Hindlimb muscle (tissue), 1 donor: Measurements from ENCODE around the gene ERV3-1. TPM values are rescaled to one million over a fixed set of nuclear protein-coding genes. Genes with fewer than 3 reads are reported as not detected.
"Not testable (repeated sequence)": the region's sequence is repeated elsewhere in the genome, so short reads cannot be mapped to it uniquely, and the experiment has no call there.

Experiments
- DNase-seq: peaks from one replicate; pipeline ENCODE4 v3.0.0-alpha.2; 2013
- polyA plus RNA-seq: library from polyadenylated mRNA; unstranded; fragments of 120-200 nt; gene quantifications from one replicate; pipeline ENCODE4 v1.2.1, GENCODE V29; 2013; ENCODE audit not compliant: insufficient read length

ERV3-1 gene
- polyA plus RNA-seq, 1 donor = 15.5 TPM

DNA sequence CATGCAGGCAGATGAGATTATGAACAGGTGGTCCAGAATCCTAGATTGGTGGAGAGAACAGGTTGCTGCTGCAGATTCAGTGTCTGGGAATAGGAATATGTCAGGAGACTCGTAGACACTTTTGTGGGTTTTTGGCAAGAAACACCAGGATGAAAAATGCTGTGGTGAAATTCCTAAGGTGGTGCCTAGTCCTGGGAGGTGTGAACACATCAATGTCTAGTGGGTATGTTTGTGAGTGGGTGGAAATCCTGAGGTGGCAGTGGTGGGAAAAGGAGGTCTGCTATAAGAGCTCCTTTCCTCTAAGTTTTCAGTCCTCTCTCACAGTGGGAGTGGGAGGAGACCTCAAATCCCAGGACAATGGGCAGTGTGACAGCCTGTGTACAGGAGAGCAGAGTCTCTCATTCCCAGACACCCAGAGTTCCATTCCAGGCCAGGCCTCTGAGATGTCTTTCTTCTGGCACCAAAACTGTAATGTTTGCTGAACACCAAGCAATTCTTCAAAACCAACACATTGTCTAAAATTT is 5.1 kb downstream of the ERV3-1 start:
- no peak for DNase-seq

DNA sequence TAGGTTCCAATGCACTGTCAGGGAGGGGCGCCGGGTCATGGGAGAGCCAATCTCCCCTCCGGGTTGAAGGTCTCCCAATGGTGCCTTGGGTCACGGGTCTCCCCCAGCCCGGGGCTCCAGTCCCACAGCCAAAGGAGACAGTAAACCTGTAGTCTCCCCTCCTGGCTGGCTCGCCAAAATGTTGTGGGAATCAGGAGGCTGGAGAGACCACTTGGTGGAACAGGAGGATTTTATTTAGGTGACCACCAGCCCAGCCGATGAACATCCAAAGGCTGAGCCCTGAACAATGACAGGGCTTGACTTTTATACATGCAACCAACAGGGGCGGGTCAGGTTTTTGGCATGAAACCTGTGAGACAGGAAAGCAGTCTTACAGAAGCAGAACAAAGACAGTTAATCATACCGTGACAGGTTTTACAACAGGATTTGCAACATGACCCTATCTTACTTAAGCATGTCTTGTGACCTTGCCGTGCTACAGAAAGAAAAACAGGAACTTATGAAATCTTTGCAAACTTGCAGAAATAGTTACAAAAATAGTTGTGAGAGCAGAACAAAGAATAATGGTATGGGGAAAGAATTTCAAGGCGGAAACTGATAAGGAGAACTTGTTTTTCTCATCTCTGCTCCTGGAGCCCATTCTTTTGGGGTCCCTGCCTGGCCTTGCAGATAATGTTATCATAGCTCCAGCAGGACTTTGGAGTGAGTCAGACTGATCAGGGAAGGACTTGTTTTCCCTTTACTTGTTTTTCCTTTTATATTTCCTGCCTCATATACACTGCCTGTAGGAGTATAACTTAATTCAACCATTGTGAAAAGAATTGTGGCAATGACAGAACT is 7.1 kb downstream of the ERV3-1 start:
- DNase-seq = no peak

DNA sequence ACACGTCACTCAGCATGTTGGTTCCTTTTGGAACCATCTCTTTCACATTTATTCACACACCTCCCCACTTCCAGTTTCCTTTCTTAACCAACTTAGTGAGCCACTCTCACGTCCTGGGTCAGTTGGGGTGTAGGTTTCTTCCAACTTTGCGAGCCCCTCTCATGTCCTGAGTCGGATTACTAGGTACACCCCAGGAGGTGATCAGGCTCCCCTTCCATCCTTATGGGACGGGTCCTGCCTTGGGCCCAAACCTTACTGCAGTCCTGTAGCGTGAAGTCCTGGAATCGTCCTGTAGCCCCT is 7.7 kb downstream of the ERV3-1 start:
- DNase-seq = no peak

DNA sequence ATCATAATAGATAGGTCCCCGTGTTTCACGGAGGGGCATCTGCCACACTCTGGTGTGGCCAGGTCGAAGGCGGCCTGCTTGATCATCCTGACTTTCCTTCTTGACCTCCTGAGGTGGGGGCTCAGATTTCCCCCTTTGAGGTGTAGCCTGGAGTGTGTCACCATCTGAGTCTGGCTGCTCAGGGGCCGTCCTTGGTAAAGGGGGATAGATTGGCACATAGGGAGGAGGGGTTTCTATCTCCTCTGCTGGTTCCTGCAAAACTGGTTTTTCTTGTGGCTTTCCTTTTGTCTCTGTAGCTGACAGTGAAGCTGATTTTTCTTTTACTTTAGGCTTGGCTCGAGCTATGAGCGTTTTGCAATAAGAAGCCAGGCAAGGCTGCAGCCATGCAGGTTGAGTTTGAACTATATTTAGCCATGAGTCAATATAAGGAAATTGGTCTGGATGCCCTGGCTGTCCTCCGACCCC is 8.5 kb downstream of the ERV3-1 start:
- no peak for DNase-seq

DNA sequence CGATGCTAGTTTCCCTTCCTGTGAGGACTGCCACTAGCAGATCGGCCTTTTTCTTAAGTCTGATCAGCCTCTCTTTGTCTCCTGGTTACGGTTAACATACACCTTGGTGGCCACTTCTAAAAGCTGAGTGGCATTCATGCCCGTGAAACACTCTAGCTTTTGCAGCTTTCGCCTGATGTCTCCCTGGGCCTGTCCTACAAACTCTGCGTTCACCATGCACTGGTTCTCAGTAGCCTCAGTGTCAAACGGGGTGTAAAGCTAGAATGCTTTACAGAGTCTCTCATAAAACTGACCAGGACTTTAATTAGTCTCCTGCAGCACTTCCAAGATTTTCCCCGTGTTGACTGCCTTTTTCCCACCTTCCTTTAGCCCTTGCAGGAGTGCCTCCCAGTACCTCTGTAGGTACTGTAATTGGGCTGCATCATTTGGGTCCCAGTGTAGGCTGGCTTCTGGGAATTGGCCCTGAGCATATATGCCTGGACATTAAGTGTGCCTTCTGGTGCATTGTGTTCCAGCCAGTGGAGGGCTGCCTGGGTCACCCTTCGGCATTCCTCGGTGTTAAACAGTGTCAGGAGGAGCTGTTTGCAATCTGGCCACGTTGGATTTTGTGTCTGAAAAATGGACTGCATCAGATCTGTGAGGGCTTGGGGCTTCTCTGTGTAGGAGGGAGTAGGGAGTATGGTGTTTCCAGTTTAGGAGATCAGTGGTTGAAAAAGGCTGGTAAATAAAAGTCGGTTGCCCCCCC is 9.2 kb downstream of the ERV3-1 start:
- no peak for DNase-seq

DNA sequence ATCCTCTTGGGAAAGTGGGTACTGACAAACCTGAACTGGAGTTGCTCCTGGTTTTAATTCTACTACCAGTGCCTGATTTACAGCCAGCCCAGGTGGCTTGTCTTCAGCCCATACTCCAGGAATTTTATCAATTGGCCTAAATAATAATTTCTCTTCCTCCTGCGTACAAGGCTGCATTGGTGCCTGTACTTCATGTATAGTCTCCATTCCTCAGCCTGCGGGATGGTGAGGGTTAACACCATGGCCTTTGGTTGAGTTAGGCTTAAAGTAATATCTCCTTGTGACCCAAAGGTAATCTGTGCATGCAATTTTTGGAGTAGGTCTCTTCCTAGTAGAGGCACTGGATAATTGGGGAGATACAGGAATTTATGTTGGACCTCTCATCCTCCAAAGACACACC is 10.2 kb downstream of the ERV3-1 start:
- no peak for DNase-seq

DNA sequence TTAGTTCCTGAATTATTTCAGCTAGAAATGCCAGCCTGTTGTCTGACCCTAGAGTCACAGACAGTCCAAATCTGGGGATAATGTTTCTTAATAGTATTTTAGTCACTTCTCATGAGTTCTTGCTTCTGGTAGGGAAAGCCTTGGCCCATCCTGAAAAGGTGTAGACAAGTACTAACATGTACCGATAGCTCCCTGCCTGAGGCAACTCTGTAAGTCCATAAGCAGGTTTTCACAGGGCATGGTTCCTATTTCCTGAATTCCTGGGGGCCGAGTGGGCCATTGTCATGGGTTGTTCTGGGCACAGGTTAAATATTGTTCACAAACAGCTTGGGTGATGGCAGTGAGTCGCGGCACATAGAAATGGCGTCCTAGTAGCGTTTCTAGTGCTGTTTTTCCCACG is 12.6 kb downstream of the ERV3-1 start:
- no peak for DNase-seq

DNA sequence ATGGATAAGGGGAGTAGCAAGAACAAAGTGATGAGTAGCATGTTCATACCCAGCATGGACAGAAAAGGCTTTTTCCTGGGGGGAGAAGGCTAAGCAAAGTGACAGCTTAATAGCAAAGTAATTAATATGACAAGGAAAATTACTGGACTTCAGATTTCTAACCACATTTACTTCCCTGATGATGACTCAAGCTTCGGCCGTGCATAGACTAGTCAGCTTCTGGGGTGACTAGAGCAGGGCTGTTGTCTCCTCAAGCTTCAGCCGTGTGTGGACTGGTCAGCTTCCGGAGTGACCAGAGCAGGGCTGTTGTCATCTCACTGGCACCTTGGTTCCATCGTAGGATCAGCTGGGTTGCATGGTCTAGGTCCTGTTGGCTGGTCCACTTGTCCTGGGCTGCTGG is 13.5 kb downstream of the ERV3-1 start:
- no peak for DNase-seq

DNA sequence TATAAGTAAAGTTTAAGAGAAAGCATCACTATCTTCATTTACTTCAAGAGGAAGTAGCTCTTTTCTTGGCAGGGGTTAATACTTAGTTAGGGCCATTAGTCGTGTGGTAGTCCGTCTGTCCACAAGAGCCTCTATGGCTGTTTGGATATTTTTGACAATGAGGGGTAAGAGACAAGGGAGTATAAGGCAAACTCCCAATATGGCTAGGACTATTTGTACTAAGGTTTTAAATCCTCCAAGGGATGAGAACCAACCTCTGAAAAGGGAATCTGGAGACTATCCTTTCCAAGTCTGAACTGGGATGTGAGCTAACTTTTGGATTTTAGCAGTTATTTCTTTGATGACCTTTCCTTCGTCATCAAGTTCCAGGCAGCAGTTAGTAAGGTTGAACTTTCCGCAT is 15.6 kb downstream of the ERV3-1 start, which contains the start of gene ZNF117:
TSS of gene ZNF117 (minus strand) at position 101 of the 400 bp plus-strand sequence.
- no peak for DNase-seq

DNA sequence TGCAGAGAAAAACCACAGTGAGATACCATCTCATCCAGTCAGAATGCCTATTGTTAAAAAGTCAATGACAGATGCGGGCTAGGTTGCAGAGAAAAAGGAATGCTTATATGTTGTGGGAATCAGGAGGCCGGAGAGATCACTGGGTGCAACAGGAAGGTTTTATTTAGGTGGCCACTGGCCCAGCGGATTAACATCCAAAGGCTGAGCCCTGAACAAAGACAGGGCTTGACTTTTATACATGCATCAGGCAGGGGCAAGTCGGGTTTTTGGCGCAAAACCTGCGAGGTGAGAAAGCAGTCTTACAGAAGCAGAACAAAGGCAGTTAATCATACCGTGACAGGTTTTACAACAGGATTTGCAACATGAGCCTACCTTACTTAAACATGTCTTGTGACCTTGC is 16.3 kb downstream of the ERV3-1 start:
- no peak for DNase-seq

DNA sequence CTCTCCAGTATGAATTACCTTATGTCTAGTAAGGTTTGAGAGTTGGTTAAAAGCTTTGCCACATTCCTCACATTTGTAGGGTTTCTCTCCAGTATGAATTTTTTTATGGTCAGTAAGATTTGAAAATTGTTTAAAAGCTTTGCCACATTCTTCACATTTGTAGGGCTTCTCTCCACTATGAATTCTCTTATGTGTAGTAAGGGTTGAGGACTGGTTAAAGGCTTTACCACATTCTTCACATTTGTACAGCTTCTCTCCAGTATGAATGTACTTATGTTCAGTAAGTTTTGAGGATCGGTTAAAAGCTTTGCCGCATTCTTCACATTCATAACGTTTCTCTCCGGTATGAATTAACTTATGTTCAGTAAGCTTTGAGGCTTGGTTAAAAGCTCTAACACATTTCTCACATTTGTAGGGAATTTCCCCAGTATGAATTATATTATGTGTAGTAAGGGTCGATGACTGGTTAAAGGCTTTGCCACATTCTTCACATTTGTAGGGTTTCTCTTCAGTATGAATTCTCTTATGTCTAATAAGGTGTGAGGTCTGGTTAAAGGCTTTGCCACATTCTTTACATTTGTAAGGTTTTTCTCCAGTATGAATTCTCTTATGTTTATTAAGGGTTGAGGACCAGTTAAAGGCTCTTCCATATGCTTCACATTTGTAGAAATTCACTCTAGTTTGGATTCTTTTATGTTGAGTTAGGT is 27.8 kb downstream of the ERV3-1 start:
- no peak for DNase-seq

DNA sequence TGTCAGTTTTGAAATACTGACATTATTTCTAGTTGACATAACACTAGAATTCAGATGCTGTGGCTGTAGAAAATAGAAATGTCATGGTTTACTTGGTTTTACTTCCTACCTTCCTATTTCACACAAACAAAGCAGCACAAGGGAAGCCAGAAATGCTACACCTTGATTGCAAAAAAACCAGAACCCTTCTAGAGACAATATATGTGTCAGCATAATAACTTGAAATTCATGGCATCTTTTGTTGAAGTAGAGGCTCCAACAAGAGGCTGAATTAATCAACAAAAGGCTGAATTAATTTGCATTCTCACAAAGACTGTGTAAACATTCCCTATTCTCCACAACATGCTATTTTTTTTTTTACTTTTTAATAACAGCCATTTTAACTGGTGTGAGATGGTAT is 40.9 kb downstream of the ERV3-1 start:
- no peak for DNase-seq

DNA sequence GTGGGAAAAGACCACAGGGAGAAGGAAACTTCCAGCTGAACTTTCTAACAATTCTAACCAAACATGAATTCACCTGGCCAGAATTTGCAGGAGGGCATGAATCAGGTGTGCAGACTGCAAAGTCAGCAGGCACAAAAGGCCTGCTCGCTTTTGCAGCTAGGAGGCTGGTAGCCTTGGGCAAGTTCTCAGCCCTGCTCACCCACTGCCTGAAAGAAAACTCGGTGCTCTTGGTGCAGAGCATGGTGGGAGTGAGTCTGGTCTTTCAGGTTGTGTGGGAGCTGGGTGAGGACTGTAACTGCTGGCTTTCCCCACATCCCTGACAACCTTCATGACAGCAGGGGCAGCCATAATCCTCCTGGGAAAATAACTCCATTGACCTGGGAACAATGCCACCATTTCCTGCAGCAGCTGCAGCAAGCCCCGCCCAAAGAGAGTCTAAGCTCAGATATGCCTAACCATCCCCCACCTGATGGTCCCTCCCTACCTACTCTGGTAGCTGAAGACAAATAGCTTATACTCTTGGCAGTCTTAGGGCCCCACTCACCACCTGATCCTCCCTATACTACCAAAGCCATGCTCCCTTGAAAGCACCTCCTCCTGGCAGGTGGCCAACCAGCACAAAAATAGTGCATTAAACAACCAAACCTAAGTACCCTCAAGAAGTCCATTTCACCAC is 47.3 kb downstream of the ERV3-1 start:
- DNase-seq = no peak

DNA sequence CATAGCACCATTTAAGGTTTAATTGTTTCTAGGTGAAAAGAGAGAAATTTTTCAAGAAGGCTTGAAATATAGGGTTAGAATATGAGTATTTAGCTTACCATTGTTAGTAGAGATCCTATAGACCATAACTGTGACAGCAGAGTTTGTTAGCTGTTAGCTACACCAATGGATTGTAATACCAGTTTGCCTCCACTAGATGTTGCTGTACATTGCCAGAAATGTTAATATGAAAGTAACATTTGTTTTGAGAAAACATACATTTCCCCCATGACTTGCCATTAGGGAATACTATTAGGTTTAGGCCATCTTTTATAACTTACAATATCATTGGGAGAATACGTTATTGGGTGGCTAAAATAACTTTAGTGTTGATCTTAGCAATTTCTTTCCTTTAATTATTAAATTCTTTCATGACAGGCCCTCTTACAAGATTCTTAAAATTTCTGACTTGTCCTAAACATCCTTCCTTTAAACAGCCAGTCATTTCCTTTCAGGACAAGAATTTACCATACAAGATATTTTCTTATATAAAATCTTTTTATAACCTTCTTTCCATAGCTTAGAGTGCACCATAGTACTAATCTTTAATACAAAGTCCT is 55.1 kb downstream of the ERV3-1 start:
- DNase-seq = peak; percentile 26

DNA sequence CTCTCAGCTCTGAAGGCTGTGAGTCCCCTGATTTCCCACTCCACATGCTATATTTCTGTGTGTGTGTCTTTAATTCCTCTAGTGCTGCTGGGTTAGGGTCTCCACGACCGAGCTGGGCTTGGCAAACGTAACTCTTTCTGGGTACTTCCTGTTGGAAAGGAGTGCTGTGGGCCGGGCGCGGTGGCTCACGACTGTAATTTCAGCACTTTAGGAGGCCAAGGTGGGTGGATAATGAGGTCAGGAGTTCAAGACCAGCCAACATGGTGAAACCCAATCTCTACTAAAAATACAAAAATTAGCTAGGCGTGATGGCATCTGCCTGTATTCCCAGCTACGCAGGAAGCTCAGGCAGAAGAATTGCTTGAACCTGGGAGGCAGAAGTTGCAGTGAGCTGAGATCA is 55.8 kb downstream of the ERV3-1 start:
- not testable (repeated sequence) for DNase-seq

DNA sequence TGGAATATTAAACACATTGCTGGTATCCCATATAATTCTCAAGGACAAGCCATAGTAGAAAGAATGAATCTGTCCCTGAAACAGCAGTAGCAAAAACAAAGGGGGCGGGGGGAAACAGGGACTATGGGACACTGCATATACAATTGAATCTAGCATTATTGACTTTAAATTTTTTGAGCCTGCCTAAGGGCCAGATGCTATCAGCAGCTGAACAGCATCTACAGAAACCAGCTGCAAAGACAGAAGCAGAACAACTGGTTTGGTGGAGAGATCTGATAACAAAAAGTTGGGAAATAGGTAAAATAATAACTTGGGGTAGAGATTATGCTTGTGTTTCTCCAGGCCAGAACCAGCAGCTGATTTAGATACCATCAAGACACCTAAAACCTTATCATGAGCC is 57.7 kb downstream of the ERV3-1 start:
- DNase-seq = not testable (repeated sequence)

DNA sequence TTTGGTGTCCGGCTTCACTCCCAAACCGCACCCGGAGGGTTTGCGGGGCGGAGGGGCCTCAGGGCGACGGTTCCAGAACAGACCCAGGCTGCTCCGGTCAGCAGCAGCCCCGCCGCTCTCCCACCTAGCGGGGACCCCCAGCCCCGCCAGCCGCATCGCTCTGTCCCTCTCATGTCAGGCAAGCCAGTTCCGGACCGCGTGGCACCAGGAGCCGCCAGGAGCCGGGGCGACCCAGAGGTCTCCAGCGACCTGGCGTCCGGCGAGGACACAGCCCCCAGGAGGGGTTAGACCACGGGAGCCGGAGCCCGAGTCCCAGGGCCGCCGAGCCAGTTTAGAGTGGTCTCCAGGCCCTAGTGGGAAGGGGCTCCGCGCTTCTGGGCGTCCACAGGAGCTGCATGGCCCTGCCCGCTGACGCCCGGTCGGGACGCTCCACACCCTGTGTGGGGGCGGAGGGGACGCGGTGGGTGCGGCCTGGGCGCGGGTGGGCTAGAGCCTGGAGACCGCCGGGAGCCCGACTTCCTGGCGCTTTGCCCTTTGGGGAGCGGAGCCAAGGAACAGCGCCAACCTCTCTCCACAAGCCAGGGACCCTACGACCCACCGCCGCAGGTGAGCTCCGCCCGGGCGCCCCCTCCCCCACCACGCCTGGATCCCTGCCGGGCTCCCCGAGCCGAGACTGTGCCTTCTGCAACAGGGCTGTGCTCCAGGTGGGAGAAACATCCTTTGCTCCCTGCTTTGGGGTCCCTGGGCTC is 59.1 kb downstream of the ERV3-1 start:
- no peak for DNase-seq

DNA sequence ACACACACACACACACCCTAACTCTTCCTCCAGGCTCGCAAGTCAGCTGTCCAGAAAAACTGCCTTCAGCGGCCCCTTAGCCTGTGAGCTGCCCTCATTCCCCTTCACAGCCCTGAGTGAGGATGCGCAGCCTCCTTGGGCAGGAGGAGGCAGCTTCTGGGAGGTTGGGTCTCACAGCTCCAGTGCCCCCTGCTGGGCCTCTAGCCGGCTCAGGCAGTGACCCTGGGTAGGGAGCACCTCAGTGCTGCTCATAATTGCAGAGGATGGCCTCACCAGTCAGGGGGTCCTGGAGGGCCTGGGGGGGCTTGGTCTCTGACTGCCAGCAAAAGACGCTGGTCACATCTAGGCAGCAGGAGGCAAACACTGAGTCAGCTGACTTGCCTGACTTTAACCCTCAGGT is 59.7 kb downstream of the ERV3-1 start:
- no peak for DNase-seq

DNA sequence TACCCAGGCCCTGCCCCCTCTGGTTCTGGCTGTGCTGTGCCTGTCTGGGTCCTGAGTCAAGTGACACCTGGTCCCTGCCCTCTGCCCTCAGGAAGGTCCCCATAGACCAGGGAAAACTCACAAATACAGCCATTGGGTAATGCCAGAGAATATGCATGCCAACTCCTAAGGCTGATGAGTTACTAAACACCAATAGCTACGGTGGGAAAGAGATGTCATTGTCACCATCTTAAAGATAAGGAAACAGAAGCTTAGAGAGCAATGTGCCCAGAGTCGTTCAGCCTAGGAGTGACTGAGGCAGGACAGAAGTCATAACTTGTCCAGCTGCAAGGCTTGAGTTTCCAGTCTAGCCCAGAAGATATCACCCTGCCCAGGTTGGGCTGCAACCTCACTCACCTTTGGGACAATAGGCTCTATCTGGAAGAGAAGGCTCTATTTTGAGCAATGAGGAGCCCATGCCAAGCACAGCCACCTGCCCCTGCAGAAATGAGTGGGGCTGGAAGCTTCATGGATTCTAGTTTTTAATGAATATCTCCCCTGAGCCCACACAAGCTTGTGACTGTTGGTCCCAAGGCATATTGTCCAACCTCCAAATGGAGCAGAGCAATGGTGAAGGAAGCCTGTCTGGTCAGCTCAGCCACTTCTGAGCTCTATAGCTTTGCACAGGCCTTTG is 60.8 kb downstream of the ERV3-1 start:
- DNase-seq = no peak

DNA sequence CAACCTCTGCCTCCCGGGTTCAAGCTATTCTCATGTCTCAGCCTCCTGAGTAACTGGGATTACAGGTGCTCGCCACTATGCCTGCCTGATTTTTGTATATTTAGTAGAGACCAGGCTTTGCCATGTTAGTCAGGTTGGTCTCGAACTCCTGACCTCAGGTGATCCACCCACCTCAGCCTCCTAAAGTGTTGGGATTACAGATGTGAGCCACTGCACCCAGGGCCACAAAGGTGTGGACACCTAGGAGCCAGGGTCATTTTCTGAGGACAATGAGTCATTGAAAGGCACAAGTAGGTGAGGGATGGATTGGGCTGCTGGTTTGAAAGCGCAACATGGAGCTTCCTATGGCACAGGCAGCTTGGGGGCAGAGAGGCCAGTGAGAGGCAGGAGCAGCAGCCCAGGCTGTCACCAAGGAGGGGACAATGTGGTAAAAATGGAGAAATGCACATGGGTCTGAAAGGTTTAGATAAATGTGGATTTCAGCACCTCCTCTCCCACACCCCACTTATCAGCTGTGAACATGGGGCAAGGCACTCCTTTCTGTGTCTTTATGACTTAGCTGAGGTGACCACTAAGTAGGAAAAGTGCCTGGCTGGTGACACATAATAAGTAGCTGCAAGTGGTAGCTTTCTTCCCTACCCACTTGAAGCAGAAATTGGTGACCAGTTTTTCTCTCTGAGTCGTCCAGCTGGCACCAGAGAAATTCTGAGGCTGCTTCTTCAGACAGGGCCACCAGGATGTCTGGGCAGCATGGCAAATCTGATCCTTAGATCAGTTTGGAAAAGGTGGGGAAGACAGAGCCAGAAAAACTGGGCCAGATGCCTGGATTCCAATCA is 61.6 kb downstream of the ERV3-1 start:
- not testable (repeated sequence) for DNase-seq
